ENCODE results near the gene WDR70. TPM values are rescaled to one million over a fixed set of nuclear protein-coding genes. Genes with fewer than 3 reads are reported as not detected.
"Not testable (repeated sequence)": the region's sequence is repeated elsewhere in the genome, so short reads cannot be mapped to it uniquely, and the experiment has no call there.

Gene WDR70
- total and polyA plus RNA-seq, 2 of the 8 experiments (the other 6 are each of a cell fraction or from before 2014, with no cell fraction given): 10.6 to 37.4 TPM

- H3K23ac ChIP-seq (ENCODE audit: insufficient read length); H4K20me1 ChIP-seq (replicated peaks in 1 of 2; ENCODE audit: control insufficient read depth in 1 of 2, insufficient read depth in 2 of 2, low read length in 2 of 2); H3K18ac ChIP-seq (ENCODE audit: extremely low read depth, low read length); FAIRE-seq; H2AK5ac ChIP-seq (ENCODE audit: low read depth, low read length); POLR2A ChIA-PET (ENCODE audit: partially characterized antibody); H3K23me2 ChIP-seq (ENCODE audit: low read depth, low read length); H4K91ac ChIP-seq (replicated peaks; ENCODE audit: insufficient read length, low read length); H2BK5ac ChIP-seq (ENCODE audit: low read depth, low read length); H4K8ac ChIP-seq (ENCODE audit: extremely low read depth, insufficient read depth, low read length); H3K56ac ChIP-seq (replicated peaks; ENCODE audit: insufficient read length, low read depth, low read length); H3K79me1 ChIP-seq (ENCODE audit: low read depth, low read length); CTCF ChIA-PET (ENCODE audit: partially characterized antibody); H3K9ac ChIP-seq (replicated peaks in 1 of 4; ENCODE audit: extremely low read depth in 1 of 4, low read depth in 3 of 4, low read length in 3 of 4); DNase-seq (ENCODE audit: low read depth in 1 of 2, low spot score in 2 of 2); H2BK15ac ChIP-seq (ENCODE audit: low read length); H3K4ac ChIP-seq (replicated peaks; ENCODE audit: insufficient read length, low read depth, low read length); H3K27ac ChIP-seq (ENCODE audit: low read depth, low read length); H3K79me2 ChIP-seq (ENCODE audit: control insufficient read depth in 1 of 2, insufficient read depth in 2 of 2, low read length in 2 of 2); H2BK120ac ChIP-seq (replicated peaks; ENCODE audit: low read depth, low read length); H3K9me3 ChIP-seq (ENCODE audit: insufficient read depth in 2 of 2, low read depth in 1 of 2, low read length in 1 of 2); H3K4me3 ChIP-seq (ENCODE audit: extremely low read depth in 1 of 4, insufficient read depth in 2 of 4, low read depth in 3 of 4, low read length in 4 of 4); H3K14ac ChIP-seq (ENCODE audit: insufficient read length); H3K27me3 ChIP-seq (replicated peaks in 1 of 4; ENCODE audit: control insufficient read depth in 3 of 4, extremely low read depth in 1 of 4, insufficient read depth in 3 of 4, low read length in 3 of 4); H2AFZ ChIP-seq (ENCODE audit: low read length); H2BK20ac ChIP-seq (ENCODE audit: low read length); H3K36me3 ChIP-seq (ENCODE audit: control insufficient read depth in 2 of 4, insufficient read depth in 4 of 4, low read length in 3 of 4); H4K5ac ChIP-seq (ENCODE audit: insufficient read length, low read depth, low read length); H3K4me2 ChIP-seq (ENCODE audit: insufficient read depth in 1 of 2, low read depth in 2 of 2, low read length in 2 of 2); H2BK12ac ChIP-seq (ENCODE audit: low read depth, low read length); H3K4me1 ChIP-seq (replicated peaks in 1 of 4; ENCODE audit: control insufficient read depth in 3 of 4, insufficient read depth in 4 of 4, low read length in 3 of 4): not testable (repeated sequence)
- 91% methylated on average over 3 of the region's 3 CpGs; no CpG with 5 or more reads in 1 of the 2 experiments for WGBS, 2 experiments (ENCODE audit: extremely low coverage in 1 of 2, insufficient coverage in 1 of 2, insufficient read length in 1 of 2, insufficient replicate concordance in 2 of 2, low coverage in 1 of 2, low lambda C conversion rate in 2 of 2, missing lambda C conversion rate in 1 of 2)
Observed at GRCh38 chr5:37593292-37593691, 214.2 kb downstream of the WDR70 start.

GRCh38 chr5:37594864-37595263, 215.7 kb downstream of the WDR70 start:
- CTCF ChIA-PET (ENCODE audit: partially characterized antibody); H2BK15ac ChIP-seq (ENCODE audit: low read length); H2BK120ac ChIP-seq (replicated peaks; ENCODE audit: low read depth, low read length); FAIRE-seq; POLR2A ChIA-PET (ENCODE audit: partially characterized antibody); H3K9ac ChIP-seq (replicated peaks in 1 of 4; ENCODE audit: extremely low read depth in 1 of 4, low read depth in 3 of 4, low read length in 3 of 4); H3K18ac ChIP-seq (ENCODE audit: extremely low read depth, low read length); H3K36me3 ChIP-seq (ENCODE audit: control insufficient read depth in 2 of 4, insufficient read depth in 4 of 4, low read length in 3 of 4); H2BK12ac ChIP-seq (ENCODE audit: low read depth, low read length); H3K56ac ChIP-seq (replicated peaks; ENCODE audit: insufficient read length, low read depth, low read length); H3K4me1 ChIP-seq (replicated peaks in 1 of 4; ENCODE audit: control insufficient read depth in 3 of 4, insufficient read depth in 4 of 4, low read length in 3 of 4); DNase-seq (ENCODE audit: low read depth in 1 of 2, low spot score in 2 of 2); H3K27ac ChIP-seq (ENCODE audit: low read depth, low read length); H2BK20ac ChIP-seq (ENCODE audit: low read length); H3K4me2 ChIP-seq (ENCODE audit: insufficient read depth in 1 of 2, low read depth in 2 of 2, low read length in 2 of 2); H3K14ac ChIP-seq (ENCODE audit: insufficient read length); H4K20me1 ChIP-seq (replicated peaks in 1 of 2; ENCODE audit: control insufficient read depth in 1 of 2, insufficient read depth in 2 of 2, low read length in 2 of 2); H3K9me3 ChIP-seq (ENCODE audit: insufficient read depth in 2 of 2, low read depth in 1 of 2, low read length in 1 of 2); H4K8ac ChIP-seq (ENCODE audit: extremely low read depth, insufficient read depth, low read length); H2AFZ ChIP-seq (ENCODE audit: low read length); H3K79me2 ChIP-seq (ENCODE audit: control insufficient read depth in 1 of 2, insufficient read depth in 2 of 2, low read length in 2 of 2); H2AK5ac ChIP-seq (ENCODE audit: low read depth, low read length); H2BK5ac ChIP-seq (ENCODE audit: low read depth, low read length); H3K4ac ChIP-seq (replicated peaks; ENCODE audit: insufficient read length, low read depth, low read length); H4K91ac ChIP-seq (replicated peaks; ENCODE audit: insufficient read length, low read length); H3K79me1 ChIP-seq (ENCODE audit: low read depth, low read length); H3K4me3 ChIP-seq (ENCODE audit: extremely low read depth in 1 of 4, insufficient read depth in 2 of 4, low read depth in 3 of 4, low read length in 4 of 4); H3K23ac ChIP-seq (ENCODE audit: insufficient read length); H3K23me2 ChIP-seq (ENCODE audit: low read depth, low read length); H4K5ac ChIP-seq (ENCODE audit: insufficient read length, low read depth, low read length); H3K27me3 ChIP-seq (replicated peaks in 1 of 4; ENCODE audit: control insufficient read depth in 3 of 4, extremely low read depth in 1 of 4, insufficient read depth in 3 of 4, low read length in 3 of 4): not testable (repeated sequence)
- 66% methylated on average over 2 of the region's 2 CpGs; no CpG with 5 or more reads in 1 of the 2 experiments for WGBS, 2 experiments (ENCODE audit: extremely low coverage in 1 of 2, insufficient coverage in 1 of 2, insufficient read length in 1 of 2, insufficient replicate concordance in 2 of 2, low coverage in 1 of 2, low lambda C conversion rate in 2 of 2, missing lambda C conversion rate in 1 of 2)
